H1 (cell line): ENCODE measurements around the gene PLCB4. TPM values are rescaled to one million over a fixed set of nuclear protein-coding genes. Genes with fewer than 3 reads are reported as not detected.

Source experiments
- CTCF ChIA-PET: fragments of 300-600 bp; sonication (Branson Sonifier 250); formaldehyde crosslinking; loops from one replicate; lab custom pipeline; 2021; ENCODE audit not compliant: partially characterized antibody; lab: Charles Lee
- POLR2A ChIA-PET: fragments of 300-600 bp; sonication (Branson Sonifier 250); formaldehyde crosslinking; loops from one replicate; lab custom pipeline; 2021; ENCODE audit warnings: inconsistent platforms; ENCODE audit not compliant: partially characterized antibody; lab: Charles Lee
- DNase-seq, 2 experiments: peaks; one replicate each; pipeline versions ENCODE4 v3.0.0 to v3.0.0-alpha.2; 2010 to 2022; ENCODE audit warnings: low spot score in 2 of 2, low read depth in 1 of 2, mixed read lengths in 1 of 2
- FAIRE-seq: peaks from 2 replicates; lab custom pipeline; 2011; peaks lifted over from hg19 to GRCh38; lab: Jason Lieb, UNC
- H2AFZ ChIP-seq: 2 replicates; pipeline ENCODE4 v1.8.1; 2012; ENCODE audit warnings: low read length, inconsistent platforms
- H2AK5ac ChIP-seq: 2 replicates; pipeline ENCODE4 v1.6.1; 2013; ENCODE audit warnings: low read depth, low read length
- H2BK120ac ChIP-seq: replicated peaks from 2 replicates; pipeline ENCODE3; 2013; ENCODE audit warnings: low read depth, low read length, inconsistent platforms
- H2BK12ac ChIP-seq: 2 replicates; pipeline ENCODE4 v1.6.1; 2013; ENCODE audit warnings: low read depth, low read length
- H2BK15ac ChIP-seq: 2 replicates; pipeline ENCODE4 v1.6.1; 2013; ENCODE audit warnings: low read length
- H2BK20ac ChIP-seq: 2 replicates; pipeline ENCODE4 v1.6.1; 2013; ENCODE audit warnings: low read length
- H2BK5ac ChIP-seq: 2 replicates; pipeline ENCODE4 v1.6.1; 2013; ENCODE audit warnings: low read depth, low read length
- H3K14ac ChIP-seq: 2 replicates; pipeline ENCODE4 v1.6.1; 2013; ENCODE audit warnings: inconsistent platforms; ENCODE audit not compliant: insufficient read length
- H3K18ac ChIP-seq: 2 replicates; pipeline ENCODE4 v1.6.1; 2013; ENCODE audit warnings: low read length; ENCODE audit errors: extremely low read depth
- H3K23ac ChIP-seq: 2 replicates; pipeline ENCODE4 v1.6.1; 2013; ENCODE audit warnings: inconsistent platforms; ENCODE audit not compliant: insufficient read length
- H3K23me2 ChIP-seq: 2 replicates; pipeline ENCODE4 v1.6.1; 2013; ENCODE audit warnings: low read depth, low read length
- H3K27ac ChIP-seq: 2 replicates; pipeline ENCODE4 v1.6.1; 2011; ENCODE audit warnings: low read depth, low read length, inconsistent platforms
- H3K27me3 ChIP-seq, 4 experiments: replicated peaks in 1 of 4; 1 replicate in 1 of 4; 2 replicates in 3 of 4; pipeline versions ENCODE4 v1.6.1 to v1.8.1; 2011 to 2013; ENCODE audit warnings: low read length in 3 of 4, mild to moderate bottlenecking in 3 of 4, inconsistent platforms in 2 of 4, mixed read lengths in 2 of 4, moderate library complexity in 1 of 4; ENCODE audit not compliant: control insufficient read depth in 3 of 4, insufficient read depth in 3 of 4; ENCODE audit errors: extremely low read depth in 1 of 4
- H3K36me3 ChIP-seq, 4 experiments: 2 replicates each; pipeline versions ENCODE4 v1.6.1 to v1.8.1; 2011 to 2013; ENCODE audit warnings: mild to moderate bottlenecking in 4 of 4, low read length in 3 of 4, moderate library complexity in 2 of 4, control low read depth in 1 of 4, inconsistent platforms in 1 of 4; ENCODE audit not compliant: insufficient read depth in 4 of 4, control insufficient read depth in 2 of 4
- H3K4ac ChIP-seq: replicated peaks from 2 replicates; pipeline ENCODE3; 2013; ENCODE audit warnings: low read length, low read depth, mixed read lengths, inconsistent platforms; ENCODE audit not compliant: insufficient read length
- H3K4me1 ChIP-seq, 4 experiments: replicated peaks in 1 of 4; 1 replicate in 1 of 4; 2 replicates in 3 of 4; pipeline versions ENCODE4 v1.6.1 to v1.8.1; 2011 to 2013; ENCODE audit warnings: low read length in 3 of 4, inconsistent platforms in 2 of 4, mixed read lengths in 1 of 4; ENCODE audit not compliant: insufficient read depth in 4 of 4, control insufficient read depth in 3 of 4
- H3K4me2 ChIP-seq, 2 experiments: 2 replicates each; pipeline versions ENCODE4 v1.6.1 to v1.8.1; 2011 to 2013; ENCODE audit warnings: low read depth in 2 of 2, low read length in 2 of 2, control low read depth in 1 of 2, inconsistent platforms in 1 of 2, mild to moderate bottlenecking in 1 of 2; ENCODE audit not compliant: insufficient read depth in 1 of 2
- H3K4me3 ChIP-seq, 4 experiments: fragments of 200-600, 300-600 bp in 1 of 4; sonication (generic), shearing (Covaris generic), sonication (Bioruptor Twin) in 1 of 4; 2 replicates each; pipeline versions ENCODE4 v1.5.1 to v1.8.1; 2011 to 2016; ENCODE audit warnings: low read length in 4 of 4, low read depth in 3 of 4, control low read depth in 2 of 4, inconsistent platforms in 2 of 4, mild to moderate bottlenecking in 2 of 4, mixed read lengths in 1 of 4, moderate library complexity in 1 of 4; ENCODE audit not compliant: insufficient read depth in 2 of 4; ENCODE audit errors: extremely low read depth in 1 of 4
- H3K56ac ChIP-seq: replicated peaks from 2 replicates; pipeline ENCODE3; 2013; ENCODE audit warnings: low read depth, mild to moderate bottlenecking, mixed read lengths, low read length, inconsistent platforms; ENCODE audit not compliant: insufficient read length
- H3K79me1 ChIP-seq: 2 replicates; pipeline ENCODE4 v1.6.1; 2013; ENCODE audit warnings: low read depth, low read length, control low read depth
- H3K79me2 ChIP-seq, 2 experiments: 2 replicates each; pipeline versions ENCODE4 v1.6.1 to v1.8.1; 2012 to 2013; ENCODE audit warnings: low read length in 2 of 2, mild to moderate bottlenecking in 2 of 2, inconsistent platforms in 1 of 2; ENCODE audit not compliant: insufficient read depth in 2 of 2, control insufficient read depth in 1 of 2
- H3K9ac ChIP-seq, 4 experiments: replicated peaks in 1 of 4; 1 replicate in 1 of 4; 2 replicates in 3 of 4; pipeline versions ENCODE4 v1.6.1 to v1.8.1; 2011 to 2013; ENCODE audit warnings: low read depth in 3 of 4, low read length in 3 of 4, control low read depth in 2 of 4, mild to moderate bottlenecking in 2 of 4, moderate library complexity in 2 of 4, inconsistent platforms in 1 of 4; ENCODE audit errors: extremely low read depth in 1 of 4
- H3K9me3 ChIP-seq, 2 experiments: 2 replicates each; pipeline versions ENCODE4 v1.6.1 to v1.8.1; 2012 to 2013; ENCODE audit warnings: mild to moderate bottlenecking in 2 of 2, moderate library complexity in 2 of 2, control low read depth in 1 of 2, inconsistent platforms in 1 of 2, low read depth in 1 of 2, low read length in 1 of 2, mixed read lengths in 1 of 2; ENCODE audit not compliant: insufficient read depth in 2 of 2
- H4K20me1 ChIP-seq, 2 experiments: replicated peaks in 1 of 2; 2 replicates each; pipeline versions ENCODE3 to v1.8.1; 2011 to 2013; ENCODE audit warnings: inconsistent platforms in 2 of 2, low read length in 2 of 2, mild to moderate bottlenecking in 1 of 2; ENCODE audit not compliant: insufficient read depth in 2 of 2, control insufficient read depth in 1 of 2
- H4K5ac ChIP-seq: 2 replicates; pipeline ENCODE4 v1.6.1; 2013; ENCODE audit warnings: low read length, low read depth, mixed read lengths, inconsistent platforms; ENCODE audit not compliant: insufficient read length
- H4K8ac ChIP-seq: 2 replicates; pipeline ENCODE4 v1.8.0; 2013; ENCODE audit warnings: mild to moderate bottlenecking, moderate library complexity, low read length, inconsistent platforms; ENCODE audit not compliant: insufficient read depth; ENCODE audit errors: extremely low read depth
- H4K91ac ChIP-seq: replicated peaks from 2 replicates; pipeline ENCODE3; 2013; ENCODE audit warnings: low read length, mixed read lengths, inconsistent platforms; ENCODE audit not compliant: insufficient read length
- ATF3 ChIP-seq: IDR thresholded peaks from 2 replicates; pipeline ENCODE4 v1.6.1; 2011; ENCODE audit warnings: low read depth, mild to moderate bottlenecking, low read length; ENCODE audit not compliant: insufficient read depth
- HDAC2 ChIP-seq, 2 experiments: fragments of 300-600 bp in 1 of 2; sonication (generic) in 1 of 2; IDR thresholded peaks; 2 replicates each; pipeline ENCODE4 v1.6.1; 2011 to 2012; ENCODE audit warnings: low read depth in 2 of 2, low read length in 2 of 2, mild to moderate bottlenecking in 2 of 2, moderate library complexity in 2 of 2, borderline replicate concordance in 1 of 2, inconsistent platforms in 1 of 2
- HDAC6 ChIP-seq: IDR thresholded peaks from one replicate; pipeline ENCODE4 v1.7.1; 2012; ENCODE audit warnings: low read depth, mild to moderate bottlenecking, inconsistent platforms, low read length, moderate library complexity
- KDM5A ChIP-seq: fragments of 200-600 bp; IDR thresholded peaks from 2 replicates; pipeline ENCODE4 v1.7.1; 2012; ENCODE audit warnings: mild to moderate bottlenecking, low read length, inconsistent platforms, mixed read lengths
- MAFK ChIP-seq: IDR thresholded peaks from 2 replicates; pipeline ENCODE4 v1.6.1; 2012; ENCODE audit warnings: low read depth, mild to moderate bottlenecking, improper control_type of control experiment, low read length
- WGBS, 2 experiments: shearing (Covaris generic) in 1 of 2; methylation state at CpG; one replicate each; pipeline versions ENCODE4 v1.1.6 to v1.1.7; 2013 to 2015; ENCODE audit warnings: low lambda C conversion rate in 2 of 2, mixed read lengths in 2 of 2, inconsistent platforms in 1 of 2, low coverage in 1 of 2, missing lambda C conversion rate in 1 of 2; ENCODE audit not compliant: insufficient replicate concordance in 2 of 2, insufficient coverage in 1 of 2, insufficient read length in 1 of 2; ENCODE audit errors: extremely low coverage in 1 of 2, missing lambda C conversion rate in 1 of 2; 5-methylcytosine and 5-hydroxymethylcytosine counted together
- polyA plus RNA-seq, 7 experiments: library from polyadenylated mRNA; depleted of rRNA in 3 of 7; stranded (reverse) in 5 of 7; unstranded in 2 of 7; fragments of >200 nt in 5 of 7; fragments of 200-250 nt in 2 of 7; gene quantifications; 1 replicate in 5 of 7; 2 replicates in 1 of 7; 4 replicates in 1 of 7; pipeline versions ENCODE4 v1.2.1 to v1.2.3, GENCODE V29; 2011 to 2013; ENCODE audit warnings: missing spikeins in 2 of 7, mixed read lengths in 2 of 7
- total RNA-seq: library from RNA; stranded (reverse); fragmentation: NEBNext Ultra II Directional; extraction: Animal tissue kit (Norgen Biotek cat#: 25700); gene quantifications from 2 replicates; pipeline ENCODE4 v1.2.1, GENCODE V29; 2021

PLCB4 gene
- total and polyA plus RNA-seq, 2 of the 8 experiments (the other 6 are each of a cell fraction or from before 2014, with no cell fraction given), result 3.2 to 14.1 TPM

- H3K23me2 ChIP-seq, result no peaks in the 10 kb centered on the region
- no peak overlapping the region for H4K91ac ChIP-seq
- H2BK120ac ChIP-seq, result no peak overlapping the region
- no peak overlapping the region for H3K18ac ChIP-seq
- H2BK15ac ChIP-seq, result no peak overlapping the region
- ChIA-PET POLR2A (no interaction called here), CTCF (no interaction called here)
- no peaks in the 10 kb centered on the region for H3K9me3 ChIP-seq
- H2BK5ac ChIP-seq, result no peak overlapping the region
- no peaks in the 10 kb centered on the region for H3K27me3 ChIP-seq
- H2BK12ac ChIP-seq, result no peak overlapping the region
- no peaks in the 10 kb centered on the region for H3K36me3 ChIP-seq
- H2BK20ac ChIP-seq, result no peak overlapping the region
- no peak for DNase-seq
- H3K23ac ChIP-seq, result no peak overlapping the region
- H3K4me1 ChIP-seq, result no peaks in the 10 kb centered on the region
- 89% methylated on average over 10 of the region's 10 CpGs; no CpG with 5 or more reads in 1 of the 2 experiments for WGBS, 2 experiments
- H4K8ac ChIP-seq, result no peak overlapping the region
- no peaks in the 10 kb centered on the region for H3K79me2 ChIP-seq
- no peak overlapping the region for H3K14ac ChIP-seq
- no peak overlapping the region for H3K9ac ChIP-seq
- H3K56ac ChIP-seq, result no peak overlapping the region
- no peak overlapping the region for H3K4me3 ChIP-seq
- H4K20me1 ChIP-seq, result no peaks in the 10 kb centered on the region
- no peak overlapping the region for H3K27ac ChIP-seq
- H3K79me1 ChIP-seq, result no peaks in the 10 kb centered on the region
- no peak for FAIRE-seq
- no peak overlapping the region for H3K4ac ChIP-seq
- H4K5ac ChIP-seq, result no peak overlapping the region
- no peak overlapping the region for H2AFZ ChIP-seq
- H3K4me2 ChIP-seq, result no peak overlapping the region
- no peak overlapping the region for H2AK5ac ChIP-seq
- TF ChIP-seq MAFK (no peak), HDAC6 (no peak), HDAC2 (IDR thresholded peaks at IDR 0.05; ENCODE audit: borderline replicate concordance in 1 of 2, low read depth in 2 of 2, low read length in 2 of 2) (no peak), ATF3 (no peak), KDM5A (no peak)
These were observed 232.5 kb downstream of the PLCB4 start for GRCh38 chr20:9301129-9302090.
